Parathyroid adenoma (tissue), 2 donors: ENCODE measurements around the gene CUL2.
"Not testable (repeated sequence)": the region's sequence is repeated elsewhere in the genome, so short reads cannot be mapped to it uniquely, and the experiment has no call there.

Experiments
- H2AFZ ChIP-seq: fragments of 300-600 bp; sonication (generic); one replicate; pipeline ENCODE4 v1.7.0; 2017; ENCODE audit warnings: antibody characterized with exemption, mild to moderate bottlenecking
- H3K27ac ChIP-seq: fragments of 300-600 bp; sonication (generic); one replicate; pipeline ENCODE4 v1.7.0; 2017
- H3K27me3 ChIP-seq: fragments of 300-600 bp; sonication (generic); one replicate; pipeline ENCODE4 v1.7.0; 2017; ENCODE audit warnings: low read length; ENCODE audit not compliant: control insufficient read depth, insufficient read depth
- H3K36me3 ChIP-seq: fragments of 300-600 bp; sonication (generic); one replicate; pipeline ENCODE4 v1.7.0; 2017; ENCODE audit warnings: low read length; ENCODE audit not compliant: control insufficient read depth, insufficient read depth
- H3K4me1 ChIP-seq: fragments of 300-600 bp; sonication (generic); one replicate; pipeline ENCODE4 v1.7.0; 2017; ENCODE audit warnings: control low read depth
- H3K4me2 ChIP-seq: fragments of 300-600 bp; sonication (generic); one replicate; pipeline ENCODE4 v1.7.0; 2017; ENCODE audit warnings: low read length
- H3K4me3 ChIP-seq: fragments of 300-600 bp; sonication (generic); one replicate; pipeline ENCODE4 v1.7.0; 2017; ENCODE audit warnings: low read depth, low read length
- H3K79me2 ChIP-seq: fragments of 300-600 bp; sonication (generic); one replicate; pipeline ENCODE4 v1.7.0; 2017; ENCODE audit warnings: control low read depth
- H3K9ac ChIP-seq: fragments of 300-600 bp; sonication (generic); one replicate; pipeline ENCODE4 v1.7.0; 2017; ENCODE audit warnings: mild to moderate bottlenecking
- H3K9me3 ChIP-seq: fragments of 300-600 bp; sonication (generic); one replicate; pipeline ENCODE4 v1.7.0; 2017; ENCODE audit warnings: low read length; ENCODE audit not compliant: control insufficient read depth
- CTCF ChIP-seq: fragments of 300-600 bp; sonication (generic); IDR thresholded peaks from one replicate; pipeline ENCODE4 v1.7.0; 2017; ENCODE audit warnings: antibody characterized with exemption, mild to moderate bottlenecking
- donor health status: primary hyperparathyroidism.

The CUL2 gene

GRCh38 chr10:34998940-34999339, 91.2 kb downstream of the CUL2 start:
- no peaks in the 10 kb centered on the region for H3K36me3 ChIP-seq
- TF ChIP-seq CTCF, result no peak
- H2AFZ ChIP-seq, result no peak overlapping the region
- H3K27ac ChIP-seq, result no peak overlapping the region
- no peaks in the 10 kb centered on the region for H3K9me3 ChIP-seq
- H3K4me3 ChIP-seq, result no peak overlapping the region
- H3K4me1 ChIP-seq, result no peaks in the 10 kb centered on the region
- H3K4me2 ChIP-seq, result no peak overlapping the region
- no peak overlapping the region for H3K9ac ChIP-seq
- no peaks in the 10 kb centered on the region for H3K79me2 ChIP-seq
- H3K27me3 ChIP-seq, result no peaks in the 10 kb centered on the region

- H3K27me3 ChIP-seq, result no peaks in the 10 kb centered on the region
- H3K36me3 ChIP-seq, result no peaks in the 10 kb centered on the region
- H3K27ac ChIP-seq, result no peak overlapping the region
- no peak overlapping the region for H3K4me2 ChIP-seq
- H3K9me3 ChIP-seq, result no peaks in the 10 kb centered on the region
- no peak for TF ChIP-seq CTCF
- no peak overlapping the region for H2AFZ ChIP-seq
- H3K79me2 ChIP-seq, result no peaks in the 10 kb centered on the region
- no peak overlapping the region for H3K4me3 ChIP-seq
- H3K9ac ChIP-seq, result no peak overlapping the region
- H3K4me1 ChIP-seq, result no peaks in the 10 kb centered on the region
These were observed 93.3 kb downstream of the CUL2 start for GRCh38 chr10:34996843-34997242.

- H2AFZ ChIP-seq, result no peak overlapping the region
- H3K27ac ChIP-seq, result no peak overlapping the region
- no peaks in the 10 kb centered on the region for H3K4me1 ChIP-seq
- H3K4me2 ChIP-seq, result no peak overlapping the region
- H3K9ac ChIP-seq, result no peak overlapping the region
- no peaks in the 10 kb centered on the region for H3K9me3 ChIP-seq
- H3K36me3 ChIP-seq, result no peaks in the 10 kb centered on the region
- TF ChIP-seq CTCF, result no peak
- no peak overlapping the region for H3K4me3 ChIP-seq
- no peaks in the 10 kb centered on the region for H3K27me3 ChIP-seq
- no peaks in the 10 kb centered on the region for H3K79me2 ChIP-seq
These were observed 94.2 kb downstream of the CUL2 start for GRCh38 chr10:34995925-34996324.

GRCh38 chr10:34994565-34995142, 95.5 kb downstream of the CUL2 start:
- H2AFZ ChIP-seq, result peak overlapping the region; percentile 40
- TF ChIP-seq CTCF, result peak; percentile 72
- no peaks in the 10 kb centered on the region for H3K79me2 ChIP-seq
- H3K4me2 ChIP-seq, result no peak overlapping the region
- H3K4me1 ChIP-seq, result no peaks in the 10 kb centered on the region
- H3K27ac ChIP-seq, result no peak overlapping the region
- no peak overlapping the region for H3K4me3 ChIP-seq
- no peaks in the 10 kb centered on the region for H3K36me3 ChIP-seq
- no peaks in the 10 kb centered on the region for H3K27me3 ChIP-seq
- no peak overlapping the region for H3K9ac ChIP-seq
- no peaks in the 10 kb centered on the region for H3K9me3 ChIP-seq

GRCh38 chr10:34993782-34994181, 96.4 kb downstream of the CUL2 start:
- Histone ChIP-seq H3K4me1 (no peaks in the 10 kb centered on the region), H2AFZ (no peak overlapping the region), H3K36me3 (no peaks in the 10 kb centered on the region), H3K9ac (no peak overlapping the region), H3K27ac (no peak overlapping the region), H3K27me3 (no peaks in the 10 kb centered on the region), H3K9me3 (no peaks in the 10 kb centered on the region), H3K79me2 (no peaks in the 10 kb centered on the region), H3K4me3 (no peak overlapping the region), H3K4me2 (no peak overlapping the region)
- TF ChIP-seq CTCF, result no peak

GRCh38 chr10:34991117-34991516, 99.0 kb downstream of the CUL2 start:
- H3K27me3 ChIP-seq, H3K79me2 ChIP-seq, H3K4me2 ChIP-seq, H2AFZ ChIP-seq, H3K4me3 ChIP-seq, H3K36me3 ChIP-seq, H3K9me3 ChIP-seq, H3K27ac ChIP-seq, H3K4me1 ChIP-seq, H3K9ac ChIP-seq: not testable (repeated sequence)
